Measurements from ENCODE around the gene WDR88. TPM values are rescaled to one million over a fixed set of nuclear protein-coding genes. Genes with fewer than 3 reads are reported as not detected.
A peak's percentile ranks its signal among the peaks of the same experiment; 100 is the strongest.
"Not testable (repeated sequence)": the region's sequence is repeated elsewhere in the genome, so short reads cannot be mapped to it uniquely, and the experiment has no call there.

The WDR88 gene
- polyA plus RNA-seq, 1 donor (not counting 4 experiments of a cell fraction or from before 2014, with no cell fraction given) = not detected

DNA sequence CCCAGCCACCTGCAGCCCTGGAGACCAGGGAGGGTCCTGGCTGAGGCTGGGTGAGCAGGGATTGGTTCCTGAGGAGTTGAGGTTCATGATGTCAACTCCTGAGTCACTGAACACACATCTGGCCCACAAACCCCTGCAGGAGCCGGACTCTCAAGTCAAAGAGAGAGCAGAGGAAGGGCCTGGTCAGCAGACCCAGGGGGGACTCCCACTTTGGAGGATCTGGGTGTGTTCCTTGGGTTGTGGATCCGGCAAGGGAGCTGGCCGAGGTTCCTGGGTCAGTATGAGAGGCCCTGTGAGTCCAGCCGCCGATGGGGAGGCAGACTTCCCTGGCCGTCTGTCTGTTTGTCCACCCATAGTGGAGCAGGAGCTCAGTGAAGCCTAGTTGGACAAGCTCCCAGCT is 89.7 kb downstream of the WDR88 start:
- no peak overlapping the region for H3K27ac ChIP-seq (ENCODE audit: control insufficient read depth, insufficient read depth, low read length)
- TF ChIP-seq EZH2 (IDR thresholded peaks at IDR 0.05; ENCODE audit: low read length) (no peak), CTCF (optimal IDR thresholded peaks at IDR 0.05 in 1 of 3, IDR thresholded peaks at IDR 0.05 in 1 of 3, conservative IDR thresholded peaks at IDR 0.05 in 1 of 3; ENCODE audit: extremely low read depth in 1 of 3, insufficient read depth in 2 of 3, low read length in 3 of 3) (no peak)
- H3K4me1 ChIP-seq (ENCODE audit: control insufficient read depth, extremely low read depth, insufficient read depth, low read length) = no peaks in the 10 kb centered on the region
- H3K4me3 ChIP-seq (ENCODE audit: control insufficient read depth in 2 of 3, extremely low read depth in 1 of 3, insufficient read depth in 2 of 3, low read depth in 1 of 3, low read length in 3 of 3) = no peak overlapping the region
- peaks cover 36% of the 10 kb centered on the region for H3K27me3 ChIP-seq (ENCODE audit: control insufficient read depth, extremely low read depth, insufficient read depth, low read length)
- H3K79me2 ChIP-seq (ENCODE audit: control insufficient read depth, insufficient read depth, low read length) = no peaks in the 10 kb centered on the region
- no peaks in the 10 kb centered on the region for H4K20me1 ChIP-seq (ENCODE audit: control insufficient read depth, extremely low read depth, insufficient read depth, low read length)
- no peak overlapping the region for H2AFZ ChIP-seq (ENCODE audit: control insufficient read depth, low read length)
- no peaks in the 10 kb centered on the region for H3K36me3 ChIP-seq (ENCODE audit: control insufficient read depth in 2 of 2, extremely low read depth in 1 of 2, insufficient read depth in 2 of 2, low read length in 2 of 2)
- no peaks in the 10 kb centered on the region for H3K9me1 ChIP-seq (ENCODE audit: control insufficient read depth, extremely low read depth, insufficient read depth, low read length)
- no peak overlapping the region for H3K4me2 ChIP-seq (ENCODE audit: control insufficient read depth, extremely low read depth, insufficient read depth, low read depth, low read length)
- no peak for DNase-seq (ENCODE audit: low read depth, low spot score)
- H3K9me3 ChIP-seq (ENCODE audit: control insufficient read depth, low read depth, low read length) = no peaks in the 10 kb centered on the region
- FAIRE-seq = no peak
- no peak overlapping the region for H3K9ac ChIP-seq (ENCODE audit: control insufficient read depth, extremely low read depth, insufficient read depth, low read length)
- dilution Hi-C loops (cut with MboI; ENCODE audit: extremely low pct_ligation_motif_present, low sequenced_read_pairs) = no loop called here

GRCh38 chr19:33222255-33222654 is 90.3 kb downstream of the WDR88 start:
- H2AFZ ChIP-seq (ENCODE audit: control insufficient read depth, low read length); FAIRE-seq; H3K9me3 ChIP-seq (ENCODE audit: control insufficient read depth, low read depth, low read length); dilution Hi-C loops (cut with MboI; ENCODE audit: extremely low pct_ligation_motif_present, low sequenced_read_pairs); H3K79me2 ChIP-seq (ENCODE audit: control insufficient read depth, insufficient read depth, low read length); H3K4me2 ChIP-seq (ENCODE audit: control insufficient read depth, extremely low read depth, insufficient read depth, low read depth, low read length); H3K9me1 ChIP-seq (ENCODE audit: control insufficient read depth, extremely low read depth, insufficient read depth, low read length); H3K9ac ChIP-seq (ENCODE audit: control insufficient read depth, extremely low read depth, insufficient read depth, low read length); H3K27ac ChIP-seq (ENCODE audit: control insufficient read depth, insufficient read depth, low read length); H3K4me3 ChIP-seq (ENCODE audit: control insufficient read depth in 2 of 3, extremely low read depth in 1 of 3, insufficient read depth in 2 of 3, low read depth in 1 of 3, low read length in 3 of 3); H3K36me3 ChIP-seq (ENCODE audit: control insufficient read depth in 2 of 2, extremely low read depth in 1 of 2, insufficient read depth in 2 of 2, low read length in 2 of 2); DNase-seq (ENCODE audit: low read depth, low spot score); H3K4me1 ChIP-seq (ENCODE audit: control insufficient read depth, extremely low read depth, insufficient read depth, low read length); H4K20me1 ChIP-seq (ENCODE audit: control insufficient read depth, extremely low read depth, insufficient read depth, low read length): not testable (repeated sequence)
- peaks cover 40% of the 10 kb centered on the region for H3K27me3 ChIP-seq (ENCODE audit: control insufficient read depth, extremely low read depth, insufficient read depth, low read length)

- H3K27ac ChIP-seq (ENCODE audit: control insufficient read depth, insufficient read depth, low read length) = no peak overlapping the region
- dilution Hi-C loops (cut with MboI; ENCODE audit: extremely low pct_ligation_motif_present, low sequenced_read_pairs) = no loop called here
- H2AFZ ChIP-seq (ENCODE audit: control insufficient read depth, low read length) = no peak overlapping the region
- no peak overlapping the region for H3K4me2 ChIP-seq (ENCODE audit: control insufficient read depth, extremely low read depth, insufficient read depth, low read depth, low read length)
- no peak overlapping the region for H3K9ac ChIP-seq (ENCODE audit: control insufficient read depth, extremely low read depth, insufficient read depth, low read length)
- H3K9me1 ChIP-seq (ENCODE audit: control insufficient read depth, extremely low read depth, insufficient read depth, low read length) = no peaks in the 10 kb centered on the region
- peaks cover 2% of the 10 kb centered on the region for H3K9me3 ChIP-seq (ENCODE audit: control insufficient read depth, low read depth, low read length)
- no peak for DNase-seq (ENCODE audit: low read depth, low spot score)
- TF ChIP-seq CTCF (optimal IDR thresholded peaks at IDR 0.05 in 1 of 3, IDR thresholded peaks at IDR 0.05 in 1 of 3, conservative IDR thresholded peaks at IDR 0.05 in 1 of 3; ENCODE audit: extremely low read depth in 1 of 3, insufficient read depth in 2 of 3, low read length in 3 of 3) (no peak), EZH2 (IDR thresholded peaks at IDR 0.05; ENCODE audit: low read length) (peak; percentile 91)
- H3K79me2 ChIP-seq (ENCODE audit: control insufficient read depth, insufficient read depth, low read length) = no peaks in the 10 kb centered on the region
- no peak overlapping the region for H3K4me3 ChIP-seq (ENCODE audit: control insufficient read depth in 2 of 3, extremely low read depth in 1 of 3, insufficient read depth in 2 of 3, low read depth in 1 of 3, low read length in 3 of 3)
- peaks cover 50% of the 10 kb centered on the region for H3K27me3 ChIP-seq (ENCODE audit: control insufficient read depth, extremely low read depth, insufficient read depth, low read length)
- no peaks in the 10 kb centered on the region for H3K4me1 ChIP-seq (ENCODE audit: control insufficient read depth, extremely low read depth, insufficient read depth, low read length)
- H4K20me1 ChIP-seq (ENCODE audit: control insufficient read depth, extremely low read depth, insufficient read depth, low read length) = no peaks in the 10 kb centered on the region
- H3K36me3 ChIP-seq (ENCODE audit: control insufficient read depth in 2 of 2, extremely low read depth in 1 of 2, insufficient read depth in 2 of 2, low read length in 2 of 2) = no peaks in the 10 kb centered on the region
- FAIRE-seq = no peak
Measured at GRCh38 chr19:33224694-33225457, 93.0 kb downstream of the WDR88 start.

Data from keratinocyte (primary cell).